ENCODE data around the gene ATP8A2.

Gene ATP8A2

DNA sequence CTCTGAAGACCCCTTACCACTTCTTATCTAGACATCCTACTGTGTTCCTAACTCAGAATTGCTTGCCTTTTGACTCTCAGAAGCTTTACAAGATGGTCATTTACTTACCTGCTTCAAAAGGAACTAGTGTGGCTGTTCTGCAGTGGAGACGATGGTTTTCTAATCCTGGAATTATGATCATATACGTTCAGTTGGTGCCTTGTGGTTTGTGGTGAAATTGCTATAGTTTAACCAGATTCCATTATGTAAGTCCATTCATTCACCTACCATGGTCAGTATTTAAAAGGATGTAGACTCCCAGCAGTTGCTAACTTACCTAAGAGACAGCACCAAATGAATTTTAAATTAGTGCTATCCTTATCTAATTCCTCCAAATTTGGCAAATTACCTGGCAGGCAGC is 469.2 kb downstream of the ATP8A2 start:
- in situ Hi-C loops (cut with MboI; ENCODE audit: low sequenced_read_pairs) = loop anchor here (25.0 kb wide), 1 partner anchor 221 kb away; the partner anchor contains the start of gene SHISA2

GRCh38 chr13:25843692-25844091 is 471.9 kb downstream of the ATP8A2 start:
- in situ Hi-C loops (cut with MboI; ENCODE audit: low sequenced_read_pairs) = loop anchor here (25.0 kb wide), 1 partner anchor 219 kb away; the partner anchor contains the start of gene SHISA2

DNA sequence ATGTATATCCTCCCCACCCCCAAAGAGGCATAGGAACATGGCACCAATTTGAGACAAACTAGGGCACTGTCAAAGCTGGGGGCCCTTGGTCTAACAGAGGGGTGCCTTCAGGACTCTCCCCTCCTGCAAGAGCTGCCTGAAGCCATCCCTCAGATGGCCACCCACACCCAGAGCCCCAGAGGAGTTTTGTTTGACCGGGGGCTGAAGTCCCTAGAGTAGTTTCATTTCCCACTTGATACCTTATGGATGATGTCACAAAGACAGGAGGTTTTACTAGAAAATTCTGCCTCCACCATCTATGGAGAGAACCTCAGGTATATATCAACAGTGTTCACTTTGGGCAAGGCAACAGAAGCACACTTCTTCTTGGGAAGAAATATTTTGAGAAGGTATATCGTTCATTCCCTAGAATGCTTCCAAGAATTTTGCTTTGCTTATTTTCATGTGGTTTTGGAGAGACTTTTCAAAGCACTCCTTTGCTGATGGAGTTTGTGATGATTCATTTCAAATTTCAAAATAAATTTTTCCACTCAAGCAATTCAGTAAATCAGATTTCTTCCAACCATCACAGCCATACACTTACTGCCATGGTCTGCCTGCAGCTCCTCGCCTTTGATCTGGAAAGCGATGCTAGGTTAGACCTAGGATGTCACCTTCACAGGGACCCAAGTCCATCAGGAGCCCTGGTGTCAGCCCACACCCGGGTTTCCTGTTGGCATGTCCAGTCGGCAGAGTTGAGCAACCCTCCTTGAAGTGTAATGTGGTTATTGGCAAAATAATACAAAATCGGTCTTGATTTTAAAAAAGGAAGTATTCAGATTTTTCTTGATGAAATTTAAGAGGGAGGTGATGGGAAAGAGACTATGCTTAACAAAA is 473.0 kb downstream of the ATP8A2 start:
- in situ Hi-C loops (cut with MboI; ENCODE audit: low sequenced_read_pairs) = loop anchor here (25.0 kb wide), 1 partner anchor 218 kb away; the partner anchor contains the start of gene SHISA2

DNA sequence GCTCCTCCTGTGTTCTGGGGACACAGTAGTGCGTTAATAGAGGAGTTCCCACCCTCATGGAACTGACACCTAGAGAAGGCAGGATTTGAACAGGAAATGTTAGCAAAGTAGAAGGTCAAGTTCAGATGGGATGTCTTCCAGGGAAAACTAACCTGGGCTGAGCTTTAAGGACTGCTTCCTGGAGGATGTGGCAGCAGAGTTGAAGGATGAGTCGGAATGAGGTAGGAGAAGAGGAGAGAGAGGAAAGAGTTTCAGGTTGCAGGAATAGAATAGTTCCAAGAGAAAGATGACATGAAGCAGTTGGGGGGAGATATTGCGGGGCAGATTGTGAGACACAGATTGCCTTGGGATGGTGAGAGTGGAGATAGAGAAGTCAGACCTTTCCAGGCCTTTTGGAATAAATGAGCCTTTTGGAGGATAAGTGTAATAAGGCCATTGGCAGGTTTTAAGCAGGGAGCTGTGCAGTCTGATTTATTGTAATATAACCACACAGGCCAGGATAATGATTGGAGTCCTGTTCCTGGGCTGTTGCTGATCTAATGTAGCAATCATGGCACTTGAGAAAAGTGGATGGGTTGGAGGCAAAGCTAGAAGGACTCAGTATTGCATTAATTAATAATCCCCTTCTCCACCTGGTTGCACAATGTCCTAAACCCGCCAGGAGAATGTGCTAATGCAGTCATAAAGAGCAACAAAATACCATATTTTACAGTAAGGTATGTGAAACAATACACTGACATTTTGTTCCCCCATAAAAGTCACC is 474.6 kb downstream of the ATP8A2 start:
- in situ Hi-C loops (cut with MboI; ENCODE audit: low sequenced_read_pairs) = loop anchor here (25.0 kb wide), 1 partner anchor 216 kb away; the partner anchor contains the start of gene SHISA2

DNA sequence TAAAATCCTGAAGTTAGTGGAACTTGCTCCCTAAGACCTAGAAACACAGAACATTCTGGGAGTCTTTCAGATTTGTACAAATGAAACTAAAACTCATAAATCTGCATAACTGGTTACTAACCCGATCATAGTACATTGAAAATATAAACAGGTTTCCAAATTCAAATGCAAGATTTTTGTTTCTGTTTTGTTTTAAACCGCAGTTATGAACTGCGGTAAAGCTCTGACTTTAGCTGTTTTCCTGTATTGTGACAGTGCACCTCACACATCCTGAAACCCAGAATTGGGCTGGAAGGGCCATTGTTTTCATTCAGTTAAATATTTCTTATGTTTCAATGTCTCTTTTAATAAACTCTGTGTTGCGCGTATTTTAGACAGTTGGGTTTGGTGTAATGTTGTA is 475.4 kb downstream of the ATP8A2 start:
- in situ Hi-C loops (cut with MboI; ENCODE audit: low sequenced_read_pairs) = loop anchor here (25.0 kb wide), 1 partner anchor 215 kb away; the partner anchor contains the start of gene SHISA2

GRCh38 chr13:25847635-25848626 is 476.2 kb downstream of the ATP8A2 start:
- in situ Hi-C loops (cut with MboI; ENCODE audit: low sequenced_read_pairs) = loop anchor here (25.0 kb wide), 1 partner anchor 214 kb away; the partner anchor contains the start of gene SHISA2

DNA sequence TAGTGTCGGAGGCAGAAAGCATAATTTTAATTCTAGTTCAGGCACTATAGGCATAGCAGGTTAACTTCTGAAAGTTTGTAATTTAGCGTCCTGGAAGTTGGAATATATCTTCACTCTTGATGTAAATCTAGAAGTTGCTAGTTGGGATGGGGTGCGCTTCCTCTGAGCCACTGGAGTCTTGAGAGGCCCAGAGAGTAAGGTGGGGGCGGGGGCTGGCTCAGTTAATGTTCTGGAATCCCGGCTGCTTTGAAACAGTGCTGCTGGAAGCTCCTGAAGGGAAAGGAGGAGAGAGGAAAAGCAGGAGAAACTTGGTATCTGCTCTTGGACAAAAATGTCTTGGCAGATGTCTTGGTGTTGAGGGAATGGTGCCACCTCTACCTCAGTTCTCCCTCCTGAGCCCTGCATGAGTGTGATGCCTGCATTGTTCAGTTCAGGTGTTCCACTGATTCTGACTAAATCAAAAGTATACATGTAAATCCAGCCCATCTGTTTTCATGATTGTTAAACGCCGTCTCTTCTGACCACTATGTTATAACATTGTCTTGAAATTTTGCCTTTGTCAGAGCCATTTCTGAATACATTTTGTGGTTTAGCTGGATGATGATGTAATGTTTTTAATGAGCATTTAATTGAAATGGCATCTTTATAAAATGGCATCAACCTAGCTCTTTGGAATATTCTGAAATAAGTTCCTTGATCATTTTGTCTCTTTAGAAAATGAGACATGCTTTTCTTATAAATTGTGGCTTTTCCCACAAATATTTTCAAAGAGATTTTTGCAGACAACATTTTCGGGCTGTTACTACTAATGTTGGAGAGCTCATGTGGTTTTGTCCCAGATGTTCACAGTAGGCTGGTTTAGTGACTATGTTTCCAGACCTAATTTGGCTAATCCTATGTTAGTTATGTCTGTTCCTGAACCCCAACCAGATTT is 477.3 kb downstream of the ATP8A2 start:
- in situ Hi-C loops (cut with MboI; ENCODE audit: low sequenced_read_pairs) = loop anchor here (25.0 kb wide), 1 partner anchor 213 kb away; the partner anchor contains the start of gene SHISA2

DNA sequence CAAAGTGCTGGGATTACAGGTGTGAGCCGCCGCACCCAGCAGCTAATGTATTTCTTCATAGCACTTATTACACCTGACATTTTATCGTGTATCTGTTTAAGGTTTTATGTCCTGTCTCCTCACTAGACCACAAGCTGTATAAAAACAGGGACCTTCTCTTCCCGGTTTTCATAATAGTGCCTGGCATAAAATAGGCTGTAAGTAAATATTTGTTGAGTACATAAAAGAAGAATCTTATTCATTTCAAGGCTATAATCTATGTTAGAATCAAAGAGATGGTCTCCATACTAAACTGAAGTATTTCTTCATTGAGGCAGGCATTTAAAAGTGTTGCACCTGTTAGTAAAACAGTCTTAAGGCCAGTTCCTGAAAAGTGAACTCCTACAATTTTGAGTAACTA is 486.1 kb downstream of the ATP8A2 start:
- in situ Hi-C loops (cut with MboI; ENCODE audit: low sequenced_read_pairs) = no loop called here

GRCh38 chr13:25859528-25859927 is 487.8 kb downstream of the ATP8A2 start:
- in situ Hi-C loops (cut with MboI; ENCODE audit: low sequenced_read_pairs) = no loop called here

DNA sequence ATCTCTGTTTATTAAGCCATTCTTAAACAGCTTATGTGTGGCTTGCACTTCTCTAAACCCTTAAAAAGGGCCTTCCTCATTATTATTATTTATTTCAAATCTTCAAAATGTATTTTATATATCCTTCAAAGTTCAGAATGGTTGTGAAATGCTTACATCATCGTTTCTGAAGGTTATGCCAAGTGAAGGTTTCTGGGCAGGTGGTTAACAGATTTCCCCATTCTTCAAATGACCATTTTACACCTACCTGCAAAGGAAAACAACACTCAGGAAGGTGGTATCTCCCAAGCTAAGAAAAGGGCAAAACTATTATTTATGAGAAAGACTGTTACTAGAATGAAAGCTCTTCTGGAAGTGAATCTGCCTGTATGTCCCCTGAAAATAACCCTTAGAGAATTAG is 488.5 kb downstream of the ATP8A2 start:
- in situ Hi-C loops (cut with MboI; ENCODE audit: low sequenced_read_pairs) = no loop called here

DNA sequence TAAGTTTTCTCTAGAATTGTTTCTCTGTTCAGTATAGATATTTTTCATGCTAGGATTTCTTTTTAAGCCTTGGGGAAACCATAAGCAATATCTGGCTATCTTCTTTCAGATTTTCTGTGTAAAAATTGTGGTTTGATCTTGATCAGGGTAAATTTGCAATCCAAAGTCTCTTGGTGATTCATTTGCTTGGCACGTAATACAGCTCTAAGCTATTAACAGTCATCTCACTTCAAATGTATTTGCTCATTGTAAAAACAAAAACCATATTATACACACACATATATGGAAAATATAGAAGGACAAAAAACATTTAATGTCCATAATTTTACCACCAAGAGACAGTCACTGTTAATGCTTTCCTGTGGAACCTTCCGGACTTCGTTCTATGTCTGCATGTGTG is 489.1 kb downstream of the ATP8A2 start:
- in situ Hi-C loops (cut with MboI; ENCODE audit: low sequenced_read_pairs) = no loop called here

DNA sequence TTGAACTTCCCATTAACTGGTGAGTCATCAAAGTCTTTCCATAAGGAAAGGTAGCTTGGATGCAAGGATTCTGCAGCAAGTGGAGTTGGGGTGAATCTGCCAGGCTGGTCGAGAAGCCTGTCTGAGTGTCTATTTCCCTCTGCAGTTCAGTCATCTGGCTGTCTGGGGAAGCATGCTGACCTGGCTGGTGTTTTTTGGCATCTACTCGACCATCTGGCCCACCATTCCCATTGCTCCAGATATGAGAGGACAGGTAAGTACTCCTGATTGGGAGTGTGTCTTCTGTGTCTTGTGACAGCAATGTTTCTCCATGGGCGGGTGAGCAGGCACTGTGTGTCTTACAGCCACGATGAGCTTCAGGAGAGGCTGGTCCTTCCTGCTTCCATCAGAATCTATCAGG is 490.4 kb downstream of the ATP8A2 start:
- in situ Hi-C loops (cut with MboI; ENCODE audit: low sequenced_read_pairs) = no loop called here

- in situ Hi-C loops (cut with MboI; ENCODE audit: low sequenced_read_pairs) = no loop called here
Observed at GRCh38 chr13:25864116-25864515, 492.3 kb downstream of the ATP8A2 start.

GRCh38 chr13:25864936-25865335 is 493.2 kb downstream of the ATP8A2 start:
- in situ Hi-C loops (cut with MboI; ENCODE audit: low sequenced_read_pairs) = no loop called here

DNA sequence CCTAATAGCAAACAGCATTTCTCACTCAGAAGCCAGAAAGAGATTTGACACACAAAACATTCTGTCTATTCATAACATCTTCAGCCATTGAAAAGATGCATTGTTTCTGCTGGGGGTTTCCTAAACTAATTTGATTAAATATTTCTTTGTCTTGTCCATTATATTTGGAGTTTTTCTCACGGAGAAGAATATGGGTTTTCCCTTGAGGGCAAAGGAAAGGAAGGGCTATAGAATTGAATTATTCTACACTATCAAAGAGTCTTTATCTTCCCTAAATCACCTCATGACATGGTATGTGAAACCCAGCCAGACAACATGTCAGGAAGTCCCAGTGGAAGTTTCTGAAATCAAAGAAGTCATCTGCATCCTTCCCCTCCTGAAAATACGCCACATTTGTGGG is 493.6 kb downstream of the ATP8A2 start:
- in situ Hi-C loops (cut with MboI; ENCODE audit: low sequenced_read_pairs) = no loop called here

DNA sequence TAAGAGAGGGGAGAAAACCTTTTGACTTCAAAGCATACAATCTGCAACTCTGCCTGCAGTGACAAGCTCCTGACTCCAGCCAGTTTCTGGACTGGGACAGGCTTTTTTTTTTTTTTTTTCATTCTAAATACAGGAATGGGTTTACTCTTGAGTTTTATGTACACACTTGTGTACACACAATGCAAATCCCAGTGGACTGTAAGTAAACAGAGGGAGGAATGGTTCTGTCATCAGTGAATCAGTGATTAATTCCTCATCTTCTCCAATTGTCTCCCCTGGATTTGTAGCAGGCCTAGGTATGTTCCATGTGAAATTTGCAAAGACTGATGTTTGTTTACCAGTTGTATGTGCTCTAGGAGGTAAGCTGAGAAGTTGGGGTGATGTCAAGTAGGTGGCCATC is 495.3 kb downstream of the ATP8A2 start:
- in situ Hi-C loops (cut with MboI; ENCODE audit: low sequenced_read_pairs) = no loop called here

DNA sequence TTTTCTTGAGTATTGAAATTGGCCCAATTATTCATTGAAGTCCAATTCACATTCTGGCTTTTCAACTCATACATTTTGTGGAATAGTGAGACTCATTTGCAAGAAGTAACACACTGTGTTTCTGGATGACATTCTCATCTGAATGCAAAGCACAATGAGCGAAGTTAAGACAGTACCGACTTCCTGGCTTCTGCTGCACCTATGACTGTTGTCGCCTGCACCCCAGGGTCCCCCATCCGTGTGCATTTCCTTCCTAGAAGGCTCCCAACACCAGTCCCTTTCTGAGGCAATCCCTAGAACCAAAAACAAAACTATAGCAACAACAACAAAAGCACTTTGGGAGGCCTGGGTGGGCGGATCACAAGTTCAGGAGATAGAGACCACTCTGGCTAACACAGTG is 496.7 kb downstream of the ATP8A2 start:
- in situ Hi-C loops (cut with MboI; ENCODE audit: low sequenced_read_pairs) = no loop called here

- in situ Hi-C loops (cut with MboI; ENCODE audit: low sequenced_read_pairs) = no loop called here
Observed at GRCh38 chr13:25869941-25870340, 498.2 kb downstream of the ATP8A2 start.

DNA sequence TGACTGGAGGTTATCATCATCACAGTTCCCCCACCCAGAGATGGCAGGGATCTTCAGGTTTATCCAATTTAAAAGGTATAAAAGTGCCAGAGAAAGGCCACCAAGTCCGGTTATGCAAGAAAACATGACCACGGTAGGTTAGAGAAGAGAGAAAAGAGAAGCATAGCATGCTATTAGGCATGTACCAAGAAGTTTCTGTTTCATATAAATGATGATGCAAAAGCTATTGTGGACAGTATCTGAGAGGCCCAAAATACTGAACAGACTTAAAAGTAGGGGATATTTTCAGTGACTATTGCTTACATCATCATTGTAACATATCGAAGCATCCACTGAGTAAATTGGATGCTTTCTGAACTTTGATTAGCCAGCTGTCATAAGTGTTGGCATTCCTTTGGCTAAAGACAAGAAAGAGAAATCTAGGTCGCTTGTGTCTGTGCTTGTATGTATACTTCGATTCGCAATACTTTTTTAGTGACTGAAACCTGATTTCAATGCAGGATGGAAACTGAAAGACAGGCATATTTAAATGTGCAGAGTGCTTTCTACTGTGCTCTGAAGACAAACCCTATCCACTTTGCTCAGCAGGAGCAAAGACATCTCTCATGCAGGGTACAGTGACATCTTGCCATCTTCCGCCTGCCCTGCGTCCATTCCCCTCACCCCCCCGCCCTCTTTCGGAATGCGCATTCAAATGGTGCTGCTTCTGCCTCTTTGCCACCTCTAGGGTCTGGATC is 499.8 kb downstream of the ATP8A2 start:
- in situ Hi-C loops (cut with MboI; ENCODE audit: low sequenced_read_pairs) = no loop called here
